ENCODE data around the gene OBSCN.

OBSCN gene

DNA sequence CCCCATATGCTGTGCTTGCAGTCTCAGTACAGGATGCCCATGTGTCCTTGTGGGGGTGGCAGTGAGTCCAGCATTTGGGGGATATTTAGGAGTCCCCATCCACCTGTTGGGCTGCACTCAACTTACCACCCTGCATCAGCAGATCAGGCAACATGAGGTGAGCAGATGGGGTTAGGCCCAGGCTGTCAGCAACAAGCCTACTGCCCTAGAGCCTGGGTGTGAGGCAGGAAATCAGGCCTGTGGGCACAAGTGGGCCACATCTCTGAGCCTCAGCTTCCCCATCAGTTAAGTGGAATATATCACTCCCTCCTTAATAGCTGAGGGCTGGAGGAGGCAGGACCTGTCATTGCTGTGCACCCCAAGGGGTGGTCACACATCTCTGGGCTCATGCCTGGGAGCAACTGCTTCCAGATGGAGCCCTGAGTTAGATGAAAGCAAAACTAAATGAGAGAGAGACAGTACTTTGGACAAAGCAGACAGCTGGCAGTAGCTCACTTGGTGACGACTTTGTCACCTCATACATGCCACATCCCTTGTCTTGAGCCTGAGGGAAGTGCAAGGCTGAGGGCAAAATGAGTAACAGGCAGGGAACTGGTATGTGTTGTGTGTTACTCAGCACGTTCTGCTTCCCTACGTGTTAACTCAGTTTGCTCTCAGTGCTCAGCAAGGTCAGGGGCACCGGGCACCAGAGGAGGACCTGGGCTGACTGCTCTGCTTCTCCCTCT is 150.4 kb downstream of the OBSCN start:
- DNase-seq (ENCODE audit: low read depth): no peak

DNA sequence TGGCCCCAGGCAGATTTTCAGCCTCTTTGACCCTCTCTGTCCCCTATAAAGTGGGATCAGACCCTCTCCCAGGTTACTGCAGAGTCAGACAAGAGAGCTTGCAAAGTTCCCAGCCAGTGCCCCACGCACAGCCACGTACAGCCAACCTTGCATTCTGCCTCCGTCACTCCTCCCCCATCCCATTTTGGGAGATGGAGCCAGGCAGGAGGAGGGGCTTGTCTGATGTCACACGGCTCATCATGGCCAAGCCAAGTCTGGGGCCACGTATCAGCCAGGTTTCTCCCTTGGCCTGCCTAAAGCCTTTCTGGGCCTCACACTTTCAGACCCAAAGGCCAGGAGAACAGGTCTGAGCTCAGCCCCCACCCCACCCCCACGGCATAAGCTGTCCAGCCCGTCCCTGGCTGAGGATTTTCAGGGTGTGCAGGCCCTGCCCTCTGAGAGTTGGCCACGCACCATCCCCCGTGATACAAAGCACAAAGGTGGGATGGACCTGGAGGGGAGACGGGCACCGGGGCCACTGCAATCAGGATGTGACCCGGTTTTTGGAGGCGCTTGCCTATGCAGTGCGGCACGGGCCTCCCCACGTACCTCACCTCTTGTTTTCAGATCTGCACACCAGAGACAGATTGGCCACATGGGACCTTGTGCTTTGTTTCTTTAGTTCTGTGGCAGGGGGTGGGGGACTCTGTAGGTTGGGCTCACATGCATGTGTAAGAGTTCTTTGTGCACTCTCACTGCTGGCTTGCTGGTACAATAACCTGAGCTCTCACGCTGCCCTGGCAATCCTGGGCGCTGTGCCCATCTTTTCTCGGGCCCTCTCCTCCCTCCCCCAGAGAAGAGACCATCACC is 151.1 kb downstream of the OBSCN start:
- no peak for DNase-seq (ENCODE audit: low read depth)

DNA sequence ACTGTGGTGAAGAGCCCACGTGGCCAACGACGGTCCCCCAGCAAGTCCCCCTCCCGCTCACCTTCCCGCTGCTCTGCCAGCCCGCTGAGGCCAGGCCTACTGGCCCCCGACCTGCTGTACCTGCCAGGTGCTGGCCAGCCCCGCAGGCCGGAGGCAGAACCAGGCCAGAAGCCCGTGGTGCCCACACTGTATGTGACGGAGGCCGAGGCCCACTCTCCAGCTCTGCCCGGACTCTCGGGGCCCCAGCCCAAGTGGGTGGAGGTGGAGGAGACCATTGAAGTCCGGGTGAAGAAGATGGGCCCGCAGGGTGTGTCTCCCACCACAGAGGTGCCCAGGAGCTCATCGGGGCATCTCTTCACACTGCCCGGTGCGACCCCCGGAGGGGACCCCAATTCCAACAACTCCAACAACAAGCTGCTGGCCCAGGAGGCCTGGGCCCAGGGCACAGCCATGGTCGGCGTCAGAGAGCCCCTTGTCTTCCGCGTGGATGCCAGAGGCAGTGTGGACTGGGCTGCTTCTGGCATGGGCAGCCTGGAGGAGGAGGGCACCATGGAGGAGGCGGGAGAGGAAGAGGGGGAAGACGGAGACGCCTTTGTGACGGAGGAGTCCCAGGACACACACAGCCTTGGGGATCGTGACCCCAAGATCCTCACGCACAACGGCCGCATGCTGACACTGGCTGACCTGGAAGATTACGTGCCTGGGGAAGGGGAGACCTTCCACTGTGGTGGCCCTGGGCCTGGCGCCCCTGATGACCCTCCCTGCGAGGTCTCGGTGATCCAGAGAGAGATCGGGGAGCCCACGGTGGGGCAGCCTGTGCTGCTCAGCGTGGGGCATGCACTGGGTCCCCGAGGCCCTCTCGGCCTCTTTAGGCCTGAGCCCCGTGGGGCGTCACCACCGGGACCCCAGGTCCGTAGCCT is 152.0 kb downstream of the OBSCN start:
- DNase-seq (ENCODE audit: low read depth): no peak

DNA sequence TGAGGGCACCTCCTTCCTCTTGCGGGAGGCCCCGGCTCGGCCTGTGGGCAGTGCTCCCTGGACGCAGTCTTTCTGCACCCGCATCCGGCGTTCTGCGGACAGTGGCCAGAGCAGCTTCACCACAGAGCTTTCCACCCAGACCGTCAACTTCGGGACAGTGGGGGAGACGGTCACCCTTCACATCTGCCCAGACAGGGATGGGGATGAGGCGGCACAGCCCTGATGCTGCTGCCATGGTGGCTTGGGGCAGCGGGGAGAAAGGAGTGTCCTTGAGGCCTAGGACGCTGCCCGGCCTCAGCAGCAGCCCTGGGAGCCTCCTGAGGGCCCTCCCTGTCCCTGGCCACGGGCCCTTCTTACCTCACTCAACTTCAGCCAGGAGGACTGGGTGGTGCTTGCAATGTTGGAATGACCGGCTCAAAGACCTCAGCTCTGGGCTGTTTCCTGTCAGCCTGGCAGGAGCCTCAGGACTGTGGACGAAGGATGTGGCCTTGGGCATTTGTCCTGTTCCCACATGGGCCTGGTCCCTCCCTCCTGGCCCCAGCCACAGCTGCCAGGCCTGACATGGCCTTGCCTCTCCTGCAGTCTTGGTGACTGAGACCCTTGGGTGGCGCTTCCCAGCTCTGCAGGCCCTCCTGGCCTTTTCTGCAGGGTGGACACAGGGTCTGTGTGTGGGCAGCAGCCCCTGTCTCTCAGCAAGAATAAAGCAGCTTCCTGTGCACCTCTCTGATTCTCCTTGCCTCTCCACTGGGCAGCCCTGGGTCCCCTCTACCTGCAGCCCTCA is 152.9 kb downstream of the OBSCN start:
- DNase-seq (ENCODE audit: low read depth): no peak

DNA sequence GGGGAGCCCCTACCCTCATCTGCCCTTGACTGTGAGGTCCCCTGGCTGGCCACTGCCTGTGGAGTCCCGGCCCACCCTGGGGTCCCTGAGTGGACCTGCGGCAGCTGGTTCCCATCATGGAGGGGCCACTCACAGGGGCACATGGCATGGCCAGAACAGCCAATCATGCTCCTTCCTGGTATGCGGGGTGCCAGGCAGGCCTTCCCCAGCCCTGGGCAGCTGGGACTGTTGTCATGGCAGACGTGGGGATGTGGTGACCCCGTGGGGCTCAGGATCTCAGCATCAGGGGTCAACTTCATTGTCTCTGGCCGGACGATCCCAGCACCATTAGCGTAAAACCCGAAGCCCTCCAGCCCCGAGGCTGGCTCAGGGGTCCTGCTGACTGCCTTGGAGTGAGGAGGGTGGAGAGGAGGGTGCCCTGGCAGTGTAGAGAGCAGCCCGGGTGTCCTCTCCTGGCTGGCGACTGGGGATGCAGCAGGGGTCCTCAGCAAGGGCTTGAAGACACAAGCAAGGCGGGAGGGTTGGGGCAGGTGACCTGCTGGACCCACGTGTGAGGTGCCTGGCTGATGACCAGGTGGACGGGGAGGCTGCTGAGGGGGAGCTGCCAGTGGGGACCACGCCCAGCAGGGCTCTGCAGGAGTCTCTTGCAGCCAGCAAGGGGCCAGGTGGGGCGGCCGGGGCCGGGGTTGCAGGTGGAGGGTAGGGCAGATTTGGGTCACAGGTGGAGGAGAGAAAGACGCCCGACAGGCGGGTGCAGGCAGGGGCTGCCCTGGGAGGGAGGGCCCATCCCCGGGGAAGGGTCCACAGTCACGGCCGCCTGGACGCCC is 153.7 kb downstream of the OBSCN start:
- DNase-seq (ENCODE audit: low read depth): no peak

DNA sequence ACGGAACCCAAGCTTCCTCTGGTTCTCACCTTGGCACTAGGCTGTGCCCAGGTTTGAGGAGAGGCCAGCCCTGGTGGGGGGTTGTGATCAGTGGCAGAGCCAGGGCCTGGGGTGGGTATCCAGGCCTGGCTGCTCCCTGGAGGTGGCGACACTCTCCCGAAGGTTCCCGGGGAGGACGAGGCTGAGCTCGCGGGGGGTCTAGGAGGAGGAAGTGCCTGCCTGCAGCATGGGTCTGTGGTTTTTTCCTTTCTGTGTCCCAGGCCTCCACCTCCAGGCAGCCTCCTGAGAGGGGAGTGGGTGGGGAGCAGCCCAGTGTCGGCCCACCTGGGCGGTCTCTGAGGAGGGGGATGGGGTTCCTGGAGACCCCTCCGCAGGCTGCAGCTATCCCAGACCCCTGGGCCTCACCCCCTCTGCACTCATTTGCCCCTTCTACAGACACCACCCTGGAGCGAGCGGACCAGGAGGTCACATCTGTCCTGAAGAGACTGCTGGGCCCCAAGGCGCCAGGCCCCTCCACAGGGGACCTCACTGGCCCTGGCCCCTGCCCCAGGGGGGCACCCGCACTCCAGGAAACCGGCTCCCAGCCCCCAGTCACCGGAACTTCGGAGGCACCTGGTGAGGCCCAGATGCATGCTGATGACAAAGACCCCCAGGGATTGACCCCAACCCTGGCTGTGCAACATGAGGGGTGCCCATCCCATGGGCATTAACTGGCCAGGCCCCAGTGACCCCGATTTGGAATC is 154.5 kb downstream of the OBSCN start:
- no peak for DNase-seq (ENCODE audit: low read depth)

DNA sequence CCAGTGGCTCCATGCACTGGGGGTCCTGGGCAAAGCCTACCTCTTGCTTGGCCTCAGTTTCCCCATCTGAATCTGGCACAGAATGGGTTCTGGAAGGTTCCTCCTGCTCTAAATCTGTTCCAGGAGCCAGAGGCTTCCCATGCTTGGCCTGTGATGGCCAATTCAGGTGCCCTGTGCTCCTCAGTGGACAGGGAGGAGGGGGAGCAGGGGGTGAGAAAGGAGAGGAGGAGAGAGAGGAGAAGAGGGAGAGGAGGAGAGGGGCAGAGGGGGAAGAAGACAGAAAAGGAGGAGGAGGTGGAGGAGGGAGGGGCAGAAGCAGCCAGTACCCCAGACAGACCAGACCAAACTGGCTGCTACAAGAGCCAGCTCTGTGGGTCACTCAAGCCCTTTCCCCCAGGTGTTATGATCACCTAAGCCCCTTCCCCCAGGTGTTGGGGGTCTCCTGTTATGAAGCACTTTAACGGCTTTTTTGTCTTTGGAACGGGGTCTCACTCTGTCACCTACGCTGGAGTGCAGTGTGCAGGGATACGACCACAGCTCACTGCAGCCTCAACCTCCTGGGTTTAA is 155.1 kb downstream of the OBSCN start:
- DNase-seq (ENCODE audit: low read depth): no peak

DNA sequence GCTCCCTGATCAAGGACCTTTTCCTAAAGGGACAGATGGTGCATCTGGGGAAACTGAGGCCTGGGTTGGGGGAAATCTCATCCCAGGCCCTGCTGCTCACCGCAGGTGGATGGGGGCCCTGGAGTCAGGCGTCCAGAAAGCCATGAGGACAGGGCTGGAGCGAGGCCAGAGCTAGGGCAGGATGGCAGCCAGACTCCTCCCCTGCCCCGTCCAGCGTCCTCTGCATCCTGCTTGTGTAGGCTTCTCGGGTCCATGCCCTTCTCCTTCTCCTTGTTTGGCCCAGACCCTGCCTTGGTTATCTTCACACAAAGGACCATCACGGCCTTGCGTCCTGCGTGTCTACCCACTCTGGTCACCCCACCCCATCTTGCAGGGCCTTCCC is 155.8 kb downstream of the OBSCN start:
- DNase-seq (ENCODE audit: low read depth): no peak

DNA sequence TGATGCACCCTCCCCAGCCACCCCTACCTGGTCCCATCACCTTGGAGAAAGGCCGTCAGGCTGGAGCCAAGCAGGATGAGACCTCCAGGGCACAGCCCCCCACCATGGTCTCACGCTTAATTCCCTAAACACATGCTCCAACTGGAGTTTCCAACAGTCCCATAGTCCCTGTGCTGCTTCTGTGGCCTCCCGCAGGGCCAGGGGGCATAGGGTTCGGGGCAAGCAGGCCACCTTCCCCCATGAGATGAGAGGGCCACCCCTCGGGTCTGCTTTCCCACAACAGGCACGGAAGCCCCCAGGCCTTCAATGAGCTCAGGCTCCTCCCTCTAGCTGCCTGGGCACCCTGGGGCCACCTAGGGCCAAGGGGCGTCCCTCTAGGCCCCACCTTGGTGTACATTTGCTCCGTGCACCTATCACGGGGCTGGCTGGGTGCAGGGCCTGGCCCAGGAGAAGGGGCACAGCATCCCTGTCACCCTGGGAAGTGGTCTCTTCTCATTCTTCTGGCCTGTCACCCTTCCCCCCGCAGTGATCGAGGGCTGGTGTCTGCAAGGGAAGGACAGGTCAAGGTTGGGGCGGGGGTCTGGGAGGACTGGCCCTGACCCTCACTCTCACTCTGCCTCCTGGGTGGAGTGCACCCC is 156.3 kb downstream of the OBSCN start:
- no peak for DNase-seq (ENCODE audit: low read depth)

DNA sequence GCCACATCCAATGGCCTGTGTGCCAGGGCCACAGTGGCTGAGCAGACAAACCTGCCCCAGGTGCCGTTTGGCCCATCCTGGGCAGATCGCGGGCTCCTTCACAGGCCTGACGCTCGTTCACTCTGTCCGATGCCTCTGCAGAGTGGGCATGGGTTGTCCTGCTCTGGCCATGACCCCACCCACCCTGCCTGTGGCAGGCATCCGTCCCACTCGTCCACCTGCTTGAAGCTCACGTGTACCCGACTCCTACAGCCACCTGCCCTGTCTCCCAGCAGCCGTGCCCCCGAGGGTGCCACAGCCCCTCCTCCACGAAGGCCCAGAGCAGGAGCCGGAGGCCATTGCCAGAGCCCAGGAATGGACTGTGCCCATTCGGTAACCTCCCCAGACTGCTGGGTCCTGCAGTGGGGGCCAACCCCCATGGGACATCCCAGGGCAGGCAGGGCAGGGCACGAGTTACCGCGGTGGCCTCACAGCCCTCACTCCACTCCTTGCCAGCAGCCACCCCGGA is 156.9 kb downstream of the OBSCN start:
- no peak for DNase-seq (ENCODE audit: low read depth)

DNA sequence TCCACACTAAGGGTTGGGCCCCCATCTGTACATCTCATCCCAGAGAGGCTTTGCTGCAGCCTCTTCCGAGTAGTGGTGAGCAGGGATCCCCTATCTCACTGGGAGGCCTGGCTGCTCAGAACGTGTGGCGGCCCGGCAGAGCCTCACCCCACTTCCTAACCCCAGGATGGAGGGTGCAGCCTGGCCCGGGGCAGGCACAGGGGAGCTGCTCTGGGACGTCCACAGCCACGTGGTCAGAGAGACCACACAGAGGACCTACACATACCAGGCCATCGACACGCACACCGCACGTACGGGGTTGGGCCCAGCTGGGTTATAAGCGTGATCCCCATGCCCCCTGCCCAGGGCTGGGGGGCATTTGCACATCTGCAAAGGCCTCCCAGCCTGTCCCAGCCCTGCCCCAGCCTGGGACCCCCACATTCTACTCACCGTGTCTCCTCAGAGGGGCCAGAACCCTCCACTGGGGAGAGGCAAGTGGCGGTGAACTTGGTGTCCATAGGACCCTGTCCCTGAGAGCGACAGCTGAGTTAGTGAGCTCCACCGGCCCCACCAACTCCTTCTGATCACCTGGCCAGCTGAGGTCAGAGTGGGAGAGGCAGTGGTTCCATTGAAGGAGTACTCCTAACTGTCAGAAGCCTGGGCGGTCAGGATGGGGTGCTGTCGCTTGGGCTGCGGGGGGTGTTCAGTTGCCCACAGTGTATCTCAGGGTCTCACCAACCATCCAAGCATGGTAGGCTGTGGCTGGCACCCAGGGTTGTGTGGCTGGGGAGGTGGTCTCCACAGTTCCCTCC is 157.6 kb downstream of the OBSCN start:
- no peak for DNase-seq (ENCODE audit: low read depth)

DNA sequence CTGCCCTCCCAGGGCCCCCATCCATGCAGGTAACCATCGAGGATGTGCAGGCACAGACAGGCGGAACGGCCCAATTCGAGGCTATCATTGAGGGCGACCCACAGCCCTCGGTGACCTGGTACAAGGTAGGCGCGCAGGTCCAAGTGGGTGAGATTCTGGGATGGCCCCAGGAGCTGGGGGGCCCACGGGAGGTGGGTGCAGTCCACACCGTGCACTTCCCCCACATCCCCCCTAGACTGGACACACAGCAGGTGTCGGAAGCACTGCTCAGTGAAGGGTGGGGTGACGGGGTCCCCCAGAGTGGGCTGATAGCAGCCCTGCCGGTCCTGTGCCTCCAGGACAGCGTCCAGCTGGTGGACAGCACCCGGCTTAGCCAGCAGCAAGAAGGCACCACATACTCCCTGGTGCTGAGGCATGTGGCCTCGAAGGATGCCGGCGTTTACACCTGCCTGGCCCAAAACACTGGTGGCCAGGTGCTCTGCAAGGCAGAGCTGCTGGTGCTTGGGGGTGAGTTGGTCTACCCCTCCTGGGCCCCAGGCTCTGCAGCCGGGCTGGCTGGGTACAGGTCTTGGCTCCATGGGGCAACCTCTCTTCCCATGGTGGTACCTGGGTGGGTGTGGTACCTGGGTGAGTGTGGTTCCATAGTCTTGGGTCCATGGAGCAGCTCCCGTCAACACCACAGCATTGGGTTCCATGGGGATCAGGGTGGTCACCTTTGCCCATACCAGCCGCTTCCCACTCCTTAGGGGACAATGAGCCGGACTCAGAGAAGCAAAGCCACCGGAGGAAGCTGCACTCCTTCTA is 158.4 kb downstream of the OBSCN start:
- no peak for DNase-seq (ENCODE audit: low read depth)

DNA sequence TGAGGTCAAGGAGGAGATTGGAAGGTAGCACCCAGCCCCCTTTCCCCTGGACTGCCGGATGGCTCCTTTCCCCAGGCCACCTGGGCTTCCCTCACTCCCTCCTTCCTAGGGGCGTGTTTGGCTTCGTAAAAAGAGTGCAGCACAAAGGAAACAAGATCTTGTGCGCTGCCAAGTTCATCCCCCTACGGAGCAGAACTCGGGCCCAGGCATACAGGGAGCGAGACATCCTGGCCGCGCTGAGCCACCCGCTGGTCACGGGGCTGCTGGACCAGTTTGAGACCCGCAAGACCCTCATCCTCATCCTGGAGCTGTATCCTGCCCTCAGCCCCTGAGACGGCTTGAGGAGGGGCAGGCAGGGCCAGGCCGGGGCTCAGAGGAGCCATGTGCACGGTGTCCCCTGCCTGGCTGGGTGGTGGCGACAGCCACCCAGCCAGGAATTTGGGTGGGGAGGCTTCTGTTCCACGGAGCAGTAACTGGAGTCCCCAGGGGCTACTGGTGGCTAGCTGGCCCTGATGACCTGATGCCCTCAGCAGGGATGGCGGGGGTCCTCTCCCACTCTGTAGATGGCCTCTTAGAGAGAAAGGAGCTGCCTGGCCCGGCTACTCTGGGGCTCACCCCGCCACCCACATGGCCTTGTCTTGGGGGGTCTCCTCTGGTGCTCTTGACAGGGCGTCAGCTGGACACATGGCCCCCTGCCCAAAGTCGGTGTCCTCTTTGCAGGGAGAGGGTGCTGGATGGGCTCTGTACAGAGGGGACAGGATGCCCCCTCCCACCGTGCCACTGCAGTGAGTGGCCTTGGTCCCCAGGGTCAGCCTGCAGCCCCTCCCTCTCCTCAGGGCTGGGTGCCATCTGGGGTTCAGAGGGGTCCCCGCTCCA is 159.3 kb downstream of the OBSCN start:
- no peak for DNase-seq (ENCODE audit: low read depth)

DNA sequence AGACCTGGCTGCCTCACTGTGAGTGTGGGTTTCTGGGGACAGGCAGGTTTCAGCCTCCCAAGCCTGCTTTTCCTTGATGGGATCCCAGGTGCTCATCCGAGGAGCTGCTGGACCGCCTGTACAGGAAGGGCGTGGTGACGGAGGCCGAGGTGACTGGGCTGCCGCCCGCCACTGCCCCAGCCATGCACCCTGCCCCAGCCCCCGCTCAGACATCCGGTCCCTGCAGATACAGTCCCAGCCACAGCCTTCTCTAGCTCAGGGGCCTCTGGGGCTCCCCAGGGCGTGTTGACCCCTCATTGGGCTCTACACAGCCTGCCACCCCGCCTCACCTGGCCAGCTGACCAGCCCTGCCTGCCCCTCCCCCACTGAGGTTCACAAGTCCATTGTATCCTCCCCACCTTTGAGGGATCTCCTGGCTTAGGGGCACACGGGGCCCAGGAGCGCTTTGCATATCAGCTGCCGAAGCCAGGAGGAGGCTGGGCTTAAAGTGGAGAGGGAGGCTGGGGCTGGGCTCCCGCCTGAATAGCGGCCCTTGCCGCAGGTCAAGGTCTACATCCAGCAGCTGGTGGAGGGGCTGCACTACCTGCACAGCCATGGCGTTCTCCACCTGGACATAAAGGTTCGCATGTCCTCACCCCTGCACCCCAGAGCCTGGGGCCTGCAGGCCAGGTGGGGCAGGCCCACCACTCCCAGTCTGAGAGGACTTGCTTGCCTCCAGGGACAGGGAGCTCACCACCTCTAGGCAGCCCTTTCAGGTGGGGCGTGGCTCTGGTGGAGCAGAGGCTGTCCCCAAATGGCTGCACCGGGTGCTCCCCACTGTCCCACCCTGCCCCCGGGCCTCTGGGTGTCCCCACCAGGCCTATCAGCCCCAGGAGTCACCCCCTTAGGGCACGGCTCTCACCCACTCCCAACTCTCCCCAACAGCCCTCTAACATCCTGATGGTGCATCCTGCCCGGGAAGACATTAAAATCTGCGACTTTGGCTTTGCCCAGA is 160.3 kb downstream of the OBSCN start:
- DNase-seq (ENCODE audit: low read depth): no peak

Measured in HS-5 (cell line).